DMS 273 treated with DMSO at 0.1 percent for 48 hours (cell line): ENCODE results near the gene SNAPC1.
"Not testable (repeated sequence)": the region's sequence is repeated elsewhere in the genome, so short reads cannot be mapped to it uniquely, and the experiment has no call there.

Source experiments
- DNase-seq: peaks from one replicate; lab custom pipeline; 2025; lab: John Stamatoyannopoulos, UW

SNAPC1 gene

GRCh38 chr14:61761959-61762786 is at the start of gene SNAPC1:
Gene SNAPC1, plus strand, starts transcription at chr14:61762420. Its CDS starts 41 bp downstream, at chr14:61762461.
- DNase-seq: peak; percentile 97

GRCh38 chr14:61713724-61714437 is 48.3 kb upstream of the SNAPC1 start:
- DNase-seq: no peak

- no peak for DNase-seq
Measured at GRCh38 chr14:61716956-61717355, 45.3 kb upstream of the SNAPC1 start.

GRCh38 chr14:61718039-61718438 is 44.2 kb upstream of the SNAPC1 start:
- no peak for DNase-seq

- no peak for DNase-seq
Measured at GRCh38 chr14:61719344-61720293, 42.6 kb upstream of the SNAPC1 start.

GRCh38 chr14:61720294-61720661 is 41.9 kb upstream of the SNAPC1 start:
- DNase-seq: no peak

- DNase-seq: no peak
Measured at GRCh38 chr14:61720741-61721140, 41.5 kb upstream of the SNAPC1 start.

- no peak for DNase-seq
Measured at GRCh38 chr14:61724133-61724532, 38.1 kb upstream of the SNAPC1 start.

- no peak for DNase-seq
Measured at GRCh38 chr14:61726778-61727658, 35.2 kb upstream of the SNAPC1 start.

- DNase-seq: no peak
Measured at GRCh38 chr14:61730756-61731373, 31.4 kb upstream of the SNAPC1 start.

GRCh38 chr14:61733972-61734371 is 28.2 kb upstream of the SNAPC1 start:
- DNase-seq: no peak

GRCh38 chr14:61736751-61737150 is 25.5 kb upstream of the SNAPC1 start:
- DNase-seq: no peak

GRCh38 chr14:61737915-61738314 is 24.3 kb upstream of the SNAPC1 start:
- DNase-seq: no peak

GRCh38 chr14:61739133-61739532 is 23.1 kb upstream of the SNAPC1 start:
- DNase-seq: no peak

- no peak for DNase-seq
Measured at GRCh38 chr14:61742371-61742770, 19.8 kb upstream of the SNAPC1 start.

- no peak for DNase-seq
Measured at GRCh38 chr14:61744238-61744637, 18.0 kb upstream of the SNAPC1 start.

- not testable (repeated sequence) for DNase-seq
Measured at GRCh38 chr14:61746346-61746745, 15.9 kb upstream of the SNAPC1 start.

GRCh38 chr14:61746881-61747280 is 15.3 kb upstream of the SNAPC1 start:
- DNase-seq: no peak

GRCh38 chr14:61747342-61747741 is 14.9 kb upstream of the SNAPC1 start:
- DNase-seq: no peak

- DNase-seq: no peak
Measured at GRCh38 chr14:61749264-61749663, 13.0 kb upstream of the SNAPC1 start.

- DNase-seq: no peak
Measured at GRCh38 chr14:61749867-61750266, 12.4 kb upstream of the SNAPC1 start.
